Uterus (tissue), 2 donors: ENCODE measurements around the gene PARD6B.

ENCODE experiments used
- POLR2A ChIP-seq, 2 donors: fragments of 450-650 bp; IDR thresholded peaks; one replicate each; pipeline ENCODE4 v1.6.1; 2016; ENCODE audit warnings: antibody characterized with exemption in 2 of 2, mild to moderate bottlenecking in 1 of 2, moderate library complexity in 1 of 2
- TF ChIP-seq, protein P1 (sequence below), 4 experiments: fragments of 200-600 bp in 2 of 4; fragments of 450-650 bp in 2 of 4; sonication (generic) in 2 of 4; IDR thresholded peaks; one replicate each; pipeline ENCODE4 v1.5.1; 2016 to 2019; ENCODE audit warnings: antibody characterized with exemption in 4 of 4, mild to moderate bottlenecking in 2 of 4, moderate library complexity in 1 of 4

DNA sequence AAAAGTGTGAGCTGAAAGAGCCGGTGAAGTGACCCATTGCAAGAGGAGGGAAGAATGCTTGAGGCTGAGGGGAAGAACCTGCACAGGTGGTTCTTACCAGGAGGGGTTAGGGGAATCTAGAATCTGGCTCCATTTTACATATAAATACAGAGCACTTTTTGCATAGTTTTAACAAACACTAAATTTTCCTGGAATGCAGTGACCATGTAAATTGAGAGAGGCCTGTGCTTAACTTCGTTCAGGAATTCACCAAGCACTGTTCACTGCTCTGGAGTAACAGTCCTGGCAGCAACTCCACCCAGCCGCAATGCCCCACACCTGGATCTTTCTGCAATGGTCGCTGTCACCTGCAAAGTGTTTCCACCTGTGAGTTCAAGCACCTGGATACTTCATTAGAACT, 26.9 kb upstream of the PARD6B start:
- TF ChIP-seq, protein P1, sequence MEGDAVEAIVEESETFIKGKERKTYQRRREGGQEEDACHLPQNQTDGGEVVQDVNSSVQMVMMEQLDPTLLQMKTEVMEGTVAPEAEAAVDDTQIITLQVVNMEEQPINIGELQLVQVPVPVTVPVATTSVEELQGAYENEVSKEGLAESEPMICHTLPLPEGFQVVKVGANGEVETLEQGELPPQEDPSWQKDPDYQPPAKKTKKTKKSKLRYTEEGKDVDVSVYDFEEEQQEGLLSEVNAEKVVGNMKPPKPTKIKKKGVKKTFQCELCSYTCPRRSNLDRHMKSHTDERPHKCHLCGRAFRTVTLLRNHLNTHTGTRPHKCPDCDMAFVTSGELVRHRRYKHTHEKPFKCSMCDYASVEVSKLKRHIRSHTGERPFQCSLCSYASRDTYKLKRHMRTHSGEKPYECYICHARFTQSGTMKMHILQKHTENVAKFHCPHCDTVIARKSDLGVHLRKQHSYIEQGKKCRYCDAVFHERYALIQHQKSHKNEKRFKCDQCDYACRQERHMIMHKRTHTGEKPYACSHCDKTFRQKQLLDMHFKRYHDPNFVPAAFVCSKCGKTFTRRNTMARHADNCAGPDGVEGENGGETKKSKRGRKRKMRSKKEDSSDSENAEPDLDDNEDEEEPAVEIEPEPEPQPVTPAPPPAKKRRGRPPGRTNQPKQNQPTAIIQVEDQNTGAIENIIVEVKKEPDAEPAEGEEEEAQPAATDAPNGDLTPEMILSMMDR (IDR thresholded peaks at IDR 0.05): no peak
- TF ChIP-seq POLR2A (IDR thresholded peaks at IDR 0.05): no peak
